HEK293 (cell line): ENCODE results near the gene SUPT20HL2.

Experiments used
- CTCF ChIA-PET: fragments of 350-600 bp; formaldehyde crosslinking; extraction: SDS; loops from one replicate; lab custom pipeline; 2021; ENCODE audit warnings: antibody characterized with exemption; lab: Yijun Ruan, JAX
- POLR2A ChIA-PET: fragments of 300-600 bp; formaldehyde crosslinking; extraction: SDS; loops from one replicate; lab custom pipeline; 2020; ENCODE audit warnings: antibody characterized with exemption, inconsistent platforms; lab: Yijun Ruan, JAX
- H3K27ac ChIP-seq: fragments of 200-500 bp; sonication (Bioruptor generic); 2 replicates; pipeline ENCODE4 v1.5.1; 2014; ENCODE audit warnings: low read depth, low read length, control low read depth, inconsistent platforms; ENCODE audit errors: extremely low read depth
- H3K36me3 ChIP-seq, 2 experiments: fragments of 200-500 bp in 1 of 2; sonication (Bioruptor generic) in 1 of 2; 1 replicate in 1 of 2; 2 replicates in 1 of 2; pipeline ENCODE4 v1.5.1; 2014 to 2017; ENCODE audit warnings: inconsistent platforms in 2 of 2, low read length in 2 of 2; ENCODE audit not compliant: control insufficient read depth in 2 of 2, insufficient read depth in 1 of 2
- H3K4me1 ChIP-seq: fragments of 200-500 bp; sonication (Bioruptor generic); 2 replicates; pipeline ENCODE4 v1.5.1; 2014; ENCODE audit warnings: mild to moderate bottlenecking, low read length, inconsistent platforms; ENCODE audit not compliant: control insufficient read depth, insufficient read depth
- H3K4me3 ChIP-seq: 2 replicates; pipeline ENCODE4 v1.5.1; 2011; ENCODE audit warnings: low read depth, mild to moderate bottlenecking, control low read depth, low read length, moderate library complexity
- H3K9me3 ChIP-seq: fragments of 200-500 bp; sonication (Bioruptor generic); 2 replicates; pipeline ENCODE4 v1.5.1; 2014; ENCODE audit warnings: low read depth, low read length, inconsistent platforms; ENCODE audit not compliant: control insufficient read depth, insufficient read depth
- BCL11A ChIP-seq: fragments of 450-650 bp; formaldehyde crosslinking; IDR thresholded peaks from 2 replicates; pipeline ENCODE4 v1.5.1; 2016; ENCODE audit warnings: low read depth, missing biosample characterization, missing genetic modification characterization
- EGR2 ChIP-seq: fragments of 450-650 bp; formaldehyde crosslinking; IDR thresholded peaks from 2 replicates; pipeline ENCODE4 v1.5.1; 2016; ENCODE audit warnings: low read depth, missing biosample characterization, missing genetic modification characterization
- KLF8 ChIP-seq: fragments of 450-650 bp; formaldehyde crosslinking; IDR thresholded peaks from 2 replicates; pipeline ENCODE4 v1.5.1; 2016; ENCODE audit warnings: missing biosample characterization, missing genetic modification characterization
- OSR2 ChIP-seq: fragments of 450-650 bp; formaldehyde crosslinking; IDR thresholded peaks from 2 replicates; pipeline ENCODE4 v1.5.1; 2016; ENCODE audit warnings: missing biosample characterization, missing genetic modification characterization
- SALL2 ChIP-seq: fragments of 450-650 bp; formaldehyde crosslinking; IDR thresholded peaks from 2 replicates; pipeline ENCODE4 v1.5.0; 2017; ENCODE audit warnings: missing biosample characterization, mild to moderate bottlenecking, missing genetic modification characterization, borderline replicate concordance
- SP3 ChIP-seq: fragments of 450-650 bp; formaldehyde crosslinking; IDR thresholded peaks from 2 replicates; pipeline ENCODE4 v1.5.1; 2016; ENCODE audit warnings: missing biosample characterization, missing genetic modification characterization
- ZBTB17 ChIP-seq: fragments of 450-650 bp; formaldehyde crosslinking; IDR thresholded peaks from 2 replicates; pipeline ENCODE4 v1.5.1; 2016; ENCODE audit warnings: missing biosample characterization, missing genetic modification characterization
- ZFHX2 ChIP-seq: fragments of 450-650 bp; formaldehyde crosslinking; conservative IDR thresholded peaks from 2 replicates; pipeline ENCODE4 v1.5.1; 2016; ENCODE audit warnings: missing biosample characterization, missing genetic modification characterization
- ZFP69B ChIP-seq: fragments of 450-650 bp; formaldehyde crosslinking; IDR thresholded peaks from 2 replicates; pipeline ENCODE4 v1.5.1; 2016; ENCODE audit warnings: missing biosample characterization, missing genetic modification characterization
- ZNF157 ChIP-seq: fragments of 450-650 bp; formaldehyde crosslinking; IDR thresholded peaks from 2 replicates; pipeline ENCODE4 v1.5.1; 2016; ENCODE audit warnings: missing biosample characterization, missing genetic modification characterization
- ZNF24 ChIP-seq: fragments of 450-650 bp; formaldehyde crosslinking; IDR thresholded peaks from 2 replicates; pipeline ENCODE4 v1.5.1; 2016; ENCODE audit warnings: missing biosample characterization, missing genetic modification characterization
- ZNF324 ChIP-seq: fragments of 450-650 bp; formaldehyde crosslinking; IDR thresholded peaks from 2 replicates; pipeline ENCODE4 v1.5.1; 2016; ENCODE audit warnings: missing biosample characterization, missing genetic modification characterization
- ZNF423 ChIP-seq: fragments of 450-650 bp; formaldehyde crosslinking; IDR thresholded peaks from 2 replicates; pipeline ENCODE4 v1.5.1; 2016; ENCODE audit warnings: missing biosample characterization, missing genetic modification characterization
- ZNF580 ChIP-seq: fragments of 450-650 bp; formaldehyde crosslinking; IDR thresholded peaks from 2 replicates; pipeline ENCODE4 v1.5.1; 2016; ENCODE audit warnings: missing biosample characterization, missing genetic modification characterization
- ZNF654 ChIP-seq: fragments of 450-650 bp; formaldehyde crosslinking; IDR thresholded peaks from 2 replicates; pipeline ENCODE4 v1.5.1; 2016; ENCODE audit warnings: low read depth, missing biosample characterization, missing genetic modification characterization
- ZNF76 ChIP-seq: fragments of 450-650 bp; formaldehyde crosslinking; IDR thresholded peaks from 2 replicates; pipeline ENCODE4; 2016; ENCODE audit warnings: low read depth, missing biosample characterization, missing genetic modification characterization, borderline replicate concordance
- TF ChIP-seq, protein P1 (sequence below): fragments of 450-650 bp; formaldehyde crosslinking; IDR thresholded peaks from 2 replicates; pipeline ENCODE4 v1.5.1; 2017; ENCODE audit warnings: missing biosample characterization, missing genetic modification characterization
- TF ChIP-seq, protein P2 (sequence below): fragments of 450-650 bp; formaldehyde crosslinking; IDR thresholded peaks from 2 replicates; pipeline ENCODE4 v1.5.1; 2016; ENCODE audit warnings: missing biosample characterization, missing genetic modification characterization, low read depth

The SUPT20HL2 gene

DNA sequence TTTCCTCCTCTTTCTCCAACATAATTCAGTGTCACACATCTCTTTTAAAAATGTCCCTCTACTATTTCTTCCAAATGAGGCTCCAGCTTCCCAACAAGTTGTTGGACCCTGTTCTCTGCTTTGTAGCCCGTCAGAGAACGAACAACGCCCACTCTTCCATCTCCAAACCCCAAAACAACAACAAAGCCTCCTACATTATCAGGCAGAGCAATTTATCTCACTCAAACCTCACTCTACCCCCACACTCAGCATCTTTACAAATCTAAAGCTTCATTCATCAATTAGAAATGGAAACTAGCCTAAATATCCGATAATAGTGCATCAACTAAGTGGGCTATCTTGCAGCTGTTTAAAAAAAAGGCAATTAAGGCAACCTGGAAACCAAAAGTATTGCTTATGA, 20.5 kb downstream of the SUPT20HL2 start:
- ChIA-PET CTCF (interaction anchor here (0.6 to 1.7 kb wide), 7 partner anchors 14 to 565 kb away, joined by 3 to 6 read pairs (median 5); no protein-coding TSS in a partner anchor), POLR2A (no interaction called here)
- TF ChIP-seq ZNF423 (tag by site-specific recombination) (no peak), EGR2 (peak; percentile 86), ZFHX2 (tag by site-specific recombination) (peak; percentile 79)
- TF ChIP-seq, protein P1, sequence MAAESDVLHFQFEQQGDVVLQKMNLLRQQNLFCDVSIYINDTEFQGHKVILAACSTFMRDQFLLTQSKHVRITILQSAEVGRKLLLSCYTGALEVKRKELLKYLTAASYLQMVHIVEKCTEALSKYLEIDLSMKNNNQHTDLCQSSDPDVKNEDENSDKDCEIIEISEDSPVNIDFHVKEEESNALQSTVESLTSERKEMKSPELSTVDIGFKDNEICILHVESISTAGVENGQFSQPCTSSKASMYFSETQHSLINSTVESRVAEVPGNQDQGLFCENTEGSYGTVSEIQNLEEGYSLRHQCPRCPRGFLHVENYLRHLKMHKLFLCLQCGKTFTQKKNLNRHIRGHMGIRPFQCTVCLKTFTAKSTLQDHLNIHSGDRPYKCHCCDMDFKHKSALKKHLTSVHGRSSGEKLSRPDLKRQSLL (tag by site-specific recombination), result no peak
- H3K4me3 ChIP-seq, result no peak overlapping the region
- H3K27ac ChIP-seq, result no peak overlapping the region
- H3K36me3 ChIP-seq, result no peaks in the 10 kb centered on the region
- H3K9me3 ChIP-seq, result no peaks in the 10 kb centered on the region
- H3K4me1 ChIP-seq, result no peaks in the 10 kb centered on the region

DNA sequence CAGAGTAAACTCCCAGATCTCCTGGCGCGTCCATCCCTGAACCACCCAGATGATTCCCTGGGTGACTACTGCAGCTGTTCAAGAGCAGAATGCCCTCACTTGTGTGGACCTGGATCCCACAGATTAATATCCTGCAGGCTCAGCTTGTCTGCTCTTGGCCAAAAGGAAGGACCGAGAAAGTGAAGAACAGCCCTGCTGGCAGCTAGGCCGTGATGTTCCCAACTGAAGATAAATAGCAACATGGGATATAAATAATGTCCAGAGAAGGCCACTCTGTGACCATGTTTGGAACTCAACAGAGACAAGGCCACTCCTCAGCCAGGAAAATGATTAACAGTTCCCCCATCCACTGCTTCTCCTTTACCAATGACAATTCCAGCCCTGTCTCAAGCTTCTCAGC, 21.5 kb downstream of the SUPT20HL2 start:
- H3K36me3 ChIP-seq, result no peaks in the 10 kb centered on the region
- H3K4me1 ChIP-seq, result no peaks in the 10 kb centered on the region
- no peak for TF ChIP-seq ZNF24 (tag by site-specific recombination)
- ChIA-PET CTCF (interaction anchor here (0.7 to 1.7 kb wide), 3 partner anchors 33 to 335 kb away, joined by 4 to 6 read pairs (median 4); no protein-coding TSS in a partner anchor), POLR2A (no interaction called here)
- H3K27ac ChIP-seq, result no peak overlapping the region
- no peak overlapping the region for H3K4me3 ChIP-seq
- no peaks in the 10 kb centered on the region for H3K9me3 ChIP-seq

GRCh38 chrX:24285082-24285481, 28.8 kb downstream of the SUPT20HL2 start:
- no peak overlapping the region for H3K27ac ChIP-seq
- H3K4me3 ChIP-seq, result no peak overlapping the region
- H3K9me3 ChIP-seq, result no peaks in the 10 kb centered on the region
- no peaks in the 10 kb centered on the region for H3K4me1 ChIP-seq
- no peaks in the 10 kb centered on the region for H3K36me3 ChIP-seq
- POLR2A ChIA-PET, result no interaction called here
- TF ChIP-seq ZFP69B (tag by site-specific recombination) (no peak), ZNF324 (no peak), ZBTB17 (tag by site-specific recombination) (no peak), ZNF76 (tag by site-specific recombination) (no peak), ZNF654 (tag by site-specific recombination) (0 out of 2 replicates have a peak, but pooled peaks have one; percentile 7), ZNF580 (tag by site-specific recombination) (no peak), OSR2 (tag by site-specific recombination) (0 out of 2 replicates have a peak, but pooled peaks have one; percentile 0), KLF8 (tag by site-specific recombination) (no peak)
- TF ChIP-seq, protein P2, sequence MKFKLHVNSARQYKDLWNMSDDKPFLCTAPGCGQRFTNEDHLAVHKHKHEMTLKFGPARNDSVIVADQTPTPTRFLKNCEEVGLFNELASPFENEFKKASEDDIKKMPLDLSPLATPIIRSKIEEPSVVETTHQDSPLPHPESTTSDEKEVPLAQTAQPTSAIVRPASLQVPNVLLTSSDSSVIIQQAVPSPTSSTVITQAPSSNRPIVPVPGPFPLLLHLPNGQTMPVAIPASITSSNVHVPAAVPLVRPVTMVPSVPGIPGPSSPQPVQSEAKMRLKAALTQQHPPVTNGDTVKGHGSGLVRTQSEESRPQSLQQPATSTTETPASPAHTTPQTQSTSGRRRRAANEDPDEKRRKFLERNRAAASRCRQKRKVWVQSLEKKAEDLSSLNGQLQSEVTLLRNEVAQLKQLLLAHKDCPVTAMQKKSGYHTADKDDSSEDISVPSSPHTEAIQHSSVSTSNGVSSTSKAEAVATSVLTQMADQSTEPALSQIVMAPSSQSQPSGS (tag by site-specific recombination), result no peak
- CTCF ChIA-PET, result interaction anchor here (0.7 to 2.2 kb wide), 4 partner anchors 10 to 74 kb away, joined by 3 to 10 read pairs (median 4); no protein-coding TSS in a partner anchor

- Histone ChIP-seq H3K4me1 (no peaks in the 10 kb centered on the region), H3K9me3 (no peaks in the 10 kb centered on the region), H3K4me3 (no peak overlapping the region), H3K27ac (no peak overlapping the region), H3K36me3 (no peaks in the 10 kb centered on the region)
- TF ChIP-seq SALL2, result no peak
- no peak for TF ChIP-seq BCL11A (tag by site-specific recombination)
- no peak for TF ChIP-seq ZNF157 (tag by site-specific recombination)
- TF ChIP-seq SP3 (tag by site-specific recombination), result no peak
- ChIA-PET POLR2A (no interaction called here), CTCF (interaction anchor here (0.9 to 2.2 kb wide), 4 partner anchors 15 to 209 kb away, joined by 3 to 10 read pairs (median 4); no protein-coding TSS in a partner anchor)
Measured at GRCh38 chrX:24283127-24283794, 30.6 kb downstream of the SUPT20HL2 start.
